K562 (cell line): Measurements from ENCODE around the gene LINGO3. TPM values are rescaled to one million over a fixed set of nuclear protein-coding genes. Genes with fewer than 3 reads are reported as not detected.

Experiments
- CHD4 ChIP-seq: fragments of 200-600 bp; sonication (generic); IDR thresholded peaks from 3 replicates; pipeline ENCODE4 v1.6.1; 2012; ENCODE audit warnings: low read depth, mild to moderate bottlenecking, mixed read lengths, low read length, inconsistent platforms; ENCODE audit not compliant: insufficient read depth, insufficient replicate concordance, poor library complexity, severe bottlenecking
- FOXA1 ChIP-seq: fragments of 450-650 bp; IDR thresholded peaks from 2 replicates; pipeline ENCODE4 v1.6.1; 2016; ENCODE audit warnings: mild to moderate bottlenecking, borderline replicate concordance
- MGA ChIP-seq: fragments of 450-650 bp; IDR thresholded peaks from 2 replicates; pipeline ENCODE4 v1.6.1; 2016; ENCODE audit warnings: mild to moderate bottlenecking, moderate library complexity
- SAFB ChIP-seq: fragments of 200-400 bp; formaldehyde crosslinking; IDR thresholded peaks from 2 replicates; pipeline ENCODE4 v1.6.1; 2017; ENCODE audit warnings: low read depth, low read length, borderline replicate concordance
- SAFB2 ChIP-seq: fragments of 200-400 bp; formaldehyde crosslinking; IDR thresholded peaks from 2 replicates; pipeline ENCODE4 v1.6.1; 2018; ENCODE audit warnings: borderline replicate concordance, low read length, low read depth, moderate library complexity; ENCODE audit not compliant: severe bottlenecking
- TOE1 ChIP-seq, 2 experiments: fragments of 450-650 bp in 1 of 2; sonication (generic) in 1 of 2; formaldehyde crosslinking in 1 of 2; IDR thresholded peaks; 2 replicates each; pipeline versions ENCODE4 v1.7.1 to v1.8.0; 2016 to 2022; ENCODE audit warnings: borderline replicate concordance in 2 of 2, mild to moderate bottlenecking in 2 of 2, antibody characterized with exemption in 1 of 2, inconsistent platforms in 1 of 2, low read depth in 1 of 2, missing genetic modification reagents in 1 of 2, moderate library complexity in 1 of 2
- ZBTB7A ChIP-seq: IDR thresholded peaks from 2 replicates; pipeline ENCODE4 v1.6.1; 2011; ENCODE audit warnings: low read depth, mild to moderate bottlenecking, low read length, moderate library complexity, borderline replicate concordance; ENCODE audit not compliant: control insufficient read depth
- polyA plus RNA-seq, 8 experiments: library from polyadenylated mRNA; depleted of rRNA in 4 of 8; stranded (reverse) in 5 of 8; unstranded in 3 of 8; fragments of >200 nt; fragmentation: Nextera tagmentation in 2 of 8; fragmentation: Illumina TruSeq in 1 of 8; extraction: Ambion mirVana in 2 of 8; extraction: Trizol in 1 of 8; gene quantifications; 2 replicates each; pipeline versions ENCODE4 v1.2.1 to v1.2.3, GENCODE V29; 2011 to 2014; ENCODE audit warnings: inconsistent platforms in 1 of 8, missing spikeins in 1 of 8
- total RNA-seq, 7 experiments: library from RNA; depleted of rRNA in 6 of 7; stranded (reverse); fragments of >200 nt in 6 of 7; fragmentation: Illumina TruSeq in 2 of 7; extraction: Trizol in 2 of 7; gene quantifications; 2 replicates each; pipeline versions ENCODE4 v1.2.1 to v1.2.3, GENCODE V29; 2011 to 2021; ENCODE audit warnings: low replicate concordance in 1 of 7

The LINGO3 gene
- total and polyA plus RNA-seq, 9 of the 15 experiments (the other 6 are each of a cell fraction or from before 2014, with no cell fraction given): 0.03 to 0.05 (median 0.03) TPM; not detected in 6

GRCh38 chr19:2302319-2303210 is 5.4 kb downstream of the LINGO3 start (continued):
- TF ChIP-seq MGA (peak; percentile 63), SAFB (0 out of 2 replicates have a peak, but pooled peaks have one; percentile 34), CHD4 (no peak), SAFB2 (no peak), FOXA1 (no peak), ZBTB7A (no peak), TOE1 (IDR thresholded peaks at IDR 0.05; ENCODE audit: borderline replicate concordance) (no peak), TOE1 (CRISPR knock-in tag; IDR thresholded peaks at IDR 0.05; ENCODE audit: borderline replicate concordance, low read depth) (no peak)
